Transverse colon (tissue), 4 donors: Measurements from ENCODE around the gene CEACAM19.

Experiments
- EP300 ChIP-seq: sonication (generic); formaldehyde crosslinking; IDR thresholded peaks from one replicate; pipeline ENCODE4 v1.6.1; 2017; ENCODE audit warnings: antibody characterized with exemption, low read depth
- POLR2A ChIP-seq: fragments of 450-650 bp; IDR thresholded peaks from one replicate; pipeline ENCODE4 v1.6.1; 2016; ENCODE audit warnings: antibody characterized with exemption, mild to moderate bottlenecking, moderate library complexity
- POLR2AphosphoS5 ChIP-seq, 3 donors: sonication (generic); formaldehyde crosslinking; IDR thresholded peaks; one replicate each; pipeline ENCODE4 v1.6.1; 2016; ENCODE audit warnings: antibody characterized with exemption in 3 of 3
- TF ChIP-seq, protein P1 (sequence below), 5 experiments: fragments of 200-600 bp in 3 of 5; fragments of 450-650 bp in 2 of 5; sonication (generic) in 3 of 5; IDR thresholded peaks; 1 replicate in 2 of 5; 2 replicates in 3 of 5; pipeline ENCODE4 v1.5.1; 2016 to 2017; ENCODE audit warnings: antibody characterized with exemption in 5 of 5, inconsistent platforms in 3 of 5, mild to moderate bottlenecking in 2 of 5, moderate library complexity in 1 of 5

- no peak for TF ChIP-seq POLR2A
- TF ChIP-seq POLR2AphosphoS5 (IDR thresholded peaks at IDR 0.05), result no peak
- TF ChIP-seq, protein P1, sequence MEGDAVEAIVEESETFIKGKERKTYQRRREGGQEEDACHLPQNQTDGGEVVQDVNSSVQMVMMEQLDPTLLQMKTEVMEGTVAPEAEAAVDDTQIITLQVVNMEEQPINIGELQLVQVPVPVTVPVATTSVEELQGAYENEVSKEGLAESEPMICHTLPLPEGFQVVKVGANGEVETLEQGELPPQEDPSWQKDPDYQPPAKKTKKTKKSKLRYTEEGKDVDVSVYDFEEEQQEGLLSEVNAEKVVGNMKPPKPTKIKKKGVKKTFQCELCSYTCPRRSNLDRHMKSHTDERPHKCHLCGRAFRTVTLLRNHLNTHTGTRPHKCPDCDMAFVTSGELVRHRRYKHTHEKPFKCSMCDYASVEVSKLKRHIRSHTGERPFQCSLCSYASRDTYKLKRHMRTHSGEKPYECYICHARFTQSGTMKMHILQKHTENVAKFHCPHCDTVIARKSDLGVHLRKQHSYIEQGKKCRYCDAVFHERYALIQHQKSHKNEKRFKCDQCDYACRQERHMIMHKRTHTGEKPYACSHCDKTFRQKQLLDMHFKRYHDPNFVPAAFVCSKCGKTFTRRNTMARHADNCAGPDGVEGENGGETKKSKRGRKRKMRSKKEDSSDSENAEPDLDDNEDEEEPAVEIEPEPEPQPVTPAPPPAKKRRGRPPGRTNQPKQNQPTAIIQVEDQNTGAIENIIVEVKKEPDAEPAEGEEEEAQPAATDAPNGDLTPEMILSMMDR (IDR thresholded peaks at IDR 0.05), result no peak
- no peak for TF ChIP-seq EP300
Measured at GRCh38 chr19:44662691-44663385, 8.4 kb upstream of the CEACAM19 start.
